ENCODE data around the gene CACHD1. TPM values are rescaled to one million over a fixed set of nuclear protein-coding genes. Genes with fewer than 3 reads are reported as not detected.

The CACHD1 gene
- total and polyA plus RNA-seq, 4 donors, result 4.7 to 49.6 (median 12.5) TPM

GRCh38 chr1:64499966-64500365, 30.0 kb downstream of the CACHD1 start:
- Histone ChIP-seq H3K9me3 (ENCODE audit: control insufficient read depth in 4 of 4, insufficient read depth in 3 of 4, low read length in 3 of 4) (no peaks in the 10 kb centered on the region), H3K4me1 (ENCODE audit: control insufficient read depth in 5 of 5, insufficient read depth in 5 of 5, low read length in 5 of 5) (peaks cover 0 to 53% (median 14%) of the 10 kb centered on the region in 5 donors)

GRCh38 chr1:64502083-64502482, 32.2 kb downstream of the CACHD1 start:
- Histone ChIP-seq H3K27ac (ENCODE audit: low read depth in 1 of 2, low read length in 1 of 2) (no peak overlapping the region), H3K27me3 (ENCODE audit: control insufficient read depth in 3 of 3, insufficient read depth in 3 of 3, low read length in 2 of 3) (no peaks in the 10 kb centered on the region), H3K4me1 (ENCODE audit: control insufficient read depth in 5 of 5, insufficient read depth in 5 of 5, low read length in 5 of 5) (peaks cover 0 to 39% (median 13%) of the 10 kb centered on the region in 5 donors), H3K4me3 (no peak overlapping the region), H3K36me3 (ENCODE audit: control insufficient read depth in 4 of 4, insufficient read depth in 4 of 4, low read length in 4 of 4) (no peaks in the 10 kb centered on the region), H3K9me3 (ENCODE audit: control insufficient read depth in 4 of 4, insufficient read depth in 3 of 4, low read length in 3 of 4) (no peaks in the 10 kb centered on the region), H3K9ac (ENCODE audit: insufficient read depth in 1 of 2, low read length in 2 of 2) (no peak overlapping the region)
- no peak for ATAC-seq (ENCODE audit: insufficient read depth, low FRiP score)
- peak in 1 of 3 donors; percentile 32 for DNase-seq
- no peak for TF ChIP-seq CTCF (IDR thresholded peaks at IDR 0.05; ENCODE audit: control extremely low read depth, extremely low read depth)
- 73 to 76% methylated on average over 1 of the region's 1 CpG for WGBS, 2 donors

More at GRCh38 chr1:64499966-64500365, 30.0 kb downstream of the CACHD1 start:
- WGBS, 2 donors, result 72 to 90% methylated on average over 1 of the region's 1 CpG
- Histone ChIP-seq H3K27ac (ENCODE audit: low read depth in 1 of 2, low read length in 1 of 2) (no peak overlapping the region), H3K4me3 (no peak overlapping the region), H3K9ac (ENCODE audit: insufficient read depth in 1 of 2, low read length in 2 of 2) (no peak overlapping the region), H3K36me3 (ENCODE audit: control insufficient read depth in 4 of 4, insufficient read depth in 4 of 4, low read length in 4 of 4) (no peaks in the 10 kb centered on the region), H3K27me3 (ENCODE audit: control insufficient read depth in 3 of 3, insufficient read depth in 3 of 3, low read length in 2 of 3) (no peaks in the 10 kb centered on the region)
- ATAC-seq (ENCODE audit: insufficient read depth, low FRiP score) (no peak), DNase-seq (no peak)
- TF ChIP-seq CTCF (IDR thresholded peaks at IDR 0.05; ENCODE audit: control extremely low read depth, extremely low read depth), result no peak

- Histone ChIP-seq H3K36me3 (ENCODE audit: control insufficient read depth in 4 of 4, insufficient read depth in 4 of 4, low read length in 4 of 4) (no peaks in the 10 kb centered on the region), H3K4me3 (no peak overlapping the region), H3K9me3 (ENCODE audit: control insufficient read depth in 4 of 4, insufficient read depth in 3 of 4, low read length in 3 of 4) (no peaks in the 10 kb centered on the region), H3K9ac (ENCODE audit: insufficient read depth in 1 of 2, low read length in 2 of 2) (no peak overlapping the region), H3K27me3 (ENCODE audit: control insufficient read depth in 3 of 3, insufficient read depth in 3 of 3, low read length in 2 of 3) (no peaks in the 10 kb centered on the region), H3K4me1 (ENCODE audit: control insufficient read depth in 5 of 5, insufficient read depth in 5 of 5, low read length in 5 of 5) (peaks cover 0 to 34% (median 13%) of the 10 kb centered on the region in 5 donors), H3K27ac (ENCODE audit: low read depth in 1 of 2, low read length in 1 of 2) (no peak overlapping the region)
- DNase-seq (peak in 2 of 3 donors; percentile 87 to 89), ATAC-seq (ENCODE audit: insufficient read depth, low FRiP score) (no peak)
- no peak for TF ChIP-seq CTCF (IDR thresholded peaks at IDR 0.05; ENCODE audit: control extremely low read depth, extremely low read depth)
- 31 to 43% methylated on average over 2 of the region's 2 CpGs for WGBS, 2 donors
These were observed 33.0 kb downstream of the CACHD1 start for GRCh38 chr1:64502931-64503330.

Data from lung (tissue), 12 donors.